ENCODE measurements around the gene ANGPTL2. TPM values are rescaled to one million over a fixed set of nuclear protein-coding genes. Genes with fewer than 3 reads are reported as not detected.
A peak's percentile ranks its signal among the peaks of the same experiment; 100 is the strongest.

ANGPTL2 gene
- total RNA-seq, 3 donors from 2014 or later, result 4.1 to 50.9 (median 11.6) TPM

- Histone ChIP-seq H3K4me3 (no peak overlapping the region), H3K4me1 (ENCODE audit: low read depth) (no peaks in the 10 kb centered on the region), H3K36me3 (ENCODE audit: low read depth) (no peaks in the 10 kb centered on the region), H3K9me3 (no peaks in the 10 kb centered on the region)
- peak in 1 of 3 donors; percentile 7 for DNase-seq
- no peak for TF ChIP-seq CTCF (IDR thresholded peaks at IDR 0.05)
- intact Hi-C loops (cut with DNase I, micrococcal nuclease), result no loop called here
- no peak for ATAC-seq
These were observed 14.6 kb upstream of the ANGPTL2 start for GRCh38 chr9:127136880-127137639.

GRCh38 chr9:127136081-127136879 is 13.8 kb upstream of the ANGPTL2 start:
- ATAC-seq (no peak), DNase-seq (peak in 1 of 3 donors; percentile 13)
- Histone ChIP-seq H3K9me3 (no peaks in the 10 kb centered on the region), H3K4me1 (ENCODE audit: low read depth) (no peaks in the 10 kb centered on the region), H3K4me3 (no peak overlapping the region), H3K36me3 (ENCODE audit: low read depth) (no peaks in the 10 kb centered on the region)
- no peak for TF ChIP-seq CTCF (IDR thresholded peaks at IDR 0.05)
- intact Hi-C loops (cut with DNase I, micrococcal nuclease), result no loop called here

GRCh38 chr9:127135056-127135745 is 12.8 kb upstream of the ANGPTL2 start:
- no peaks in the 10 kb centered on the region for H3K36me3 ChIP-seq (ENCODE audit: low read depth)
- H3K4me3 ChIP-seq, result no peak overlapping the region
- no peak for TF ChIP-seq CTCF (IDR thresholded peaks at IDR 0.05)
- DNase-seq (no peak), ATAC-seq (no peak)
- H3K9me3 ChIP-seq, result no peaks in the 10 kb centered on the region
- intact Hi-C loops (cut with DNase I, micrococcal nuclease), result no loop called here
- H3K4me1 ChIP-seq (ENCODE audit: low read depth), result no peaks in the 10 kb centered on the region

GRCh38 chr9:127133739-127134167 is 11.3 kb upstream of the ANGPTL2 start:
- no peaks in the 10 kb centered on the region for H3K9me3 ChIP-seq
- intact Hi-C loops (cut with DNase I, micrococcal nuclease), result no loop called here
- ATAC-seq (peak; percentile 38), DNase-seq (peak in 2 of 3 donors; percentile 47 to 66)
- H3K4me1 ChIP-seq (ENCODE audit: low read depth), result no peaks in the 10 kb centered on the region
- TF ChIP-seq CTCF (IDR thresholded peaks at IDR 0.05), result no peak
- no peak overlapping the region for H3K4me3 ChIP-seq
- H3K36me3 ChIP-seq (ENCODE audit: low read depth), result no peaks in the 10 kb centered on the region

- ATAC-seq, result peak; percentile 29
- no peak for TF ChIP-seq CTCF (IDR thresholded peaks at IDR 0.05)
- no peak for DNase-seq
- H3K4me1 ChIP-seq (ENCODE audit: low read depth), result no peaks in the 10 kb centered on the region
- H3K4me3 ChIP-seq, result no peak overlapping the region
- no peaks in the 10 kb centered on the region for H3K9me3 ChIP-seq
- H3K36me3 ChIP-seq (ENCODE audit: low read depth), result no peaks in the 10 kb centered on the region
- intact Hi-C loops (cut with DNase I, micrococcal nuclease), result no loop called here
These were observed 10.6 kb upstream of the ANGPTL2 start for GRCh38 chr9:127132921-127133647.

Data from mucosa of descending colon (tissue), 3 donors.